HG03460 (cell line): ENCODE results near the gene IFI27.

Source experiments
- ATAC-seq: cut with Tn5 transposase; IDR thresholded peaks from one replicate; pipeline ENCODE4 v1.9.1; 2021; ENCODE audit not compliant: unreplicated experiment

The IFI27 gene

GRCh38 chr14:94124582-94125377, 14.2 kb downstream of the IFI27 start:
- ATAC-seq, result no peak

DNA sequence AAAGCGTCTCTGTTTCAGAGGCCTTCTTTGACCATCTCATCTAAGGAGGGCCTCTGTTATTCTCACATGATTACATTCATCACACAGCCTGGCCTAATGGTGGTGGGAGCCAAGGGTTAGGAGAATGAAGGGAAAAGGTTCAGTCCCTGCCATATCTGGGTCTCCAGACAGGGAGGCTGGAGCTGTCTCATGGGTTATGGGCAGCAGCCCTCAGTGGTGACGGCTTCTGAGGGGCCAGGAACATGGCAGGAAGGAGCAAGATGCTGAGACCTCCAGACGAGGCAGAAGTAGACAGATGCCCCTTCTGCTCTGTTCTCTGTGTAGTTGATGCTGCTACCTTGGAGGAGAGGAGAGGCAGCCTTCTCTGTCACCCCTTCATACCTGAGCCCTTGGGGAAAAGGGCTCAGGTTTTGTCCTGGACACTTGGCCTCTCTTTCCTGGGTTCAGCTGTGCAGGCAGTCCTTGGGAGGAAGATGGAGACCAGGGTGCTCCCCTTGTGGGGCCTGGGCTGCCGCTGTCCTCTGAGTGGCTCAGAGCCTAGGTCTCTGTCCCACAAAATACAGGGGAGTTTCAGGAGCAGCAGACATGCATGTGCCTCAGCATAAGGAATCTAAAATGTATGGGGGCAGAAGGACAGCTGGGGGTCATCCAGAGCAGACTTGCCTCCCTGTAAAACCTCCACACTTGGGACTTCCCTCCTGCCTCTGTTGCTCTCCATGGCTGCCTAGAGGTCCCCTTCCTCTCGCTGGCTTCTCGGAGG, 15.3 kb downstream of the IFI27 start:
- ATAC-seq, result no peak

- no peak for ATAC-seq
Observed at GRCh38 chr14:94126419-94126677, 15.8 kb downstream of the IFI27 start.

GRCh38 chr14:94126800-94127199, 16.3 kb downstream of the IFI27 start:
- no peak for ATAC-seq

DNA sequence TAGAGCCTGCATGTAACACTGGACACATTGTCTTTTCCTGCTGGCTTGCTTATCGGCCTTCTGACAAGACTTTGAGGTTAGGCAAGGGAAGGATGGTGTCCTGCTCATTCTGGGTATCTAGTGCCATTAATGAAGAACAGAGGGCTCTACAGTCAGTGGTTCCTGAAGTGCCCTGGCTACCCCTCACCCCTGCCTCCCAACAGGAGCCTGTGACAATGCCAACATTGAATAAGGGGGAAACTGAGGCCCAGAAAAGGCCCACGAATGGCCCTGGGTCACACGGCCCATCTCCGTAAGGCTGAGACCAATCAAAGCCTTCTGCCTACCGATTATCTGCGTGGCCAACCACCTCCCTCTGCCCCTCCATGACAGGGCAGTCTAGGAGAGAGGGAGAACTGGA, 16.8 kb downstream of the IFI27 start:
- ATAC-seq, result no peak

GRCh38 chr14:94128216-94128839, 17.8 kb downstream of the IFI27 start:
- no peak for ATAC-seq

GRCh38 chr14:94129111-94129757, 18.7 kb downstream of the IFI27 start, which contains the start of gene IFI27L2:
Gene IFI27L2 (minus strand): TSS chr14:94129604. CDS start chr14:94129564, 40 bp downstream.
- peak; percentile 98 for ATAC-seq

DNA sequence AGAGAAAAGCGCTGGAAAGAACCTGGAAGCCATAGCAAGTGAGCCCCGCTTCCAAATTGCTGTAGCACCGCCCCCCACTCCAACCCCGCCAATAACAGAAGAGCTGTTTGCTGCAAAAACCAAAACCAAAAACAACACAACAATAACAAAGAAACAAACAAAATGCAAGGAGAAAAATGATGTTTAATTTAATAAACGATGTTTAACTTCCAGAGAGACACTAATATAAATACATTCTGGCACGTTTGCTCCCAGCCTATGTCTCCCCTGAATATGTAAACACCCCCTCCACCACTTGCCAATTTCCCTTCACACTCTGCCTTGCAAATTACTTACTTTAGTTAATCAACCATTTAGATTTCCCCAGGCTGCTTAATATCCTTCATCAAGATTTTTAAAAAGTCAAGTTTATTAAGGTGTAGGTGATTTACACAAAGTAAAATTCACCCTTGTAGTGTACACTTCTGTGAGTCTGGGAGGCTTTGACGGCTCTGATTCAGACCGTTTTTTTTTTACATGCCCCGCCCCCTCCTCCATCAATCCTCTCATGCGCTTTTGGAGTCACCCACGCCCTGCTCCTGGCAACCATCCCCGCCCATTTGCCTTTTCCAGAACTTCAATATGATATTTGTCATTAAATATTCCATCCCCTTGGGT, 19.4 kb downstream of the IFI27 start:
- ATAC-seq, result no peak

GRCh38 chr14:94132285-94132887, 21.9 kb downstream of the IFI27 start:
- no peak for ATAC-seq

GRCh38 chr14:94135476-94135875, 24.9 kb downstream of the IFI27 start:
- ATAC-seq, result no peak

- ATAC-seq, result peak; percentile 87
Observed at GRCh38 chr14:94136575-94137331, 26.2 kb downstream of the IFI27 start.

- ATAC-seq, result no peak
Observed at GRCh38 chr14:94138251-94138650, 27.7 kb downstream of the IFI27 start.

DNA sequence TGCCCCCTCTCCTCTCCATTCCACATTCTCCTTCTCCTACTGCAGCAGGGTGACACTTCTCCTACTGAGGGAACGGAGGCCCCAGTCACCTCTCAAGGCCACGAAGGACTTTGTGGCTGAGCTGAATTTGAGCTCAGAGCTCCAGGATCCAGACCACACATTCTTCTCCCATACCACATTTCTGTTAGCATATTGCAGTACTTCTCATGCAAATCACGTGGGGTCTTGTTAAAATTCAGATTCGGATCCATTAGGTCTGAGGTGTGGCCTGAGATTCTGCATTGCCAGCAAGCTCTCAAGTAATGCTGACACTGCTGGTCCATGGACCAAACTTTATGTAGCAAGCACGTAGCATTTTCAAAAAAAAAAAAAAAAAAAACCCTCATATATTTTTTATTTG, 28.5 kb downstream of the IFI27 start:
- ATAC-seq, result no peak

GRCh38 chr14:94139421-94139820, 28.9 kb downstream of the IFI27 start:
- no peak for ATAC-seq

DNA sequence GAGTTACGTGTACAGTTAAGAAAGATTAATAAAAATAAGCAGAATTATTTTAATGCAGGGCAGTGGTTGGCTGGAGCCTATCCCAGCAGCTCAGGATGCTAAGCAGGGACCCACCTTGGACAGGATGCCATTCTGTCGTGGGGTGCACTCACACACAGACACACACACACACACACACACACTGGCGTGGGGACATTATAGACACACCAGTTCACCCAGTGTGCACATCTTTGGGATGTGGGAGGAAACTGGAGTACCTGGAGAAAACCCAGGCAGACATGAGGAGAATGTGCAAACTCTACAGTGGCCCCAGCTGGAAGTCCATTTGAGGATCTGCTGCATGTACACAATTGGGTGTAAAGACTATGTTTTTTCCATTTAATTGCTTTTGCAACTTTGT, 31.7 kb downstream of the IFI27 start:
- ATAC-seq, result no peak

- ATAC-seq, result no peak
Observed at GRCh38 chr14:94142836-94143235, 32.3 kb downstream of the IFI27 start.

DNA sequence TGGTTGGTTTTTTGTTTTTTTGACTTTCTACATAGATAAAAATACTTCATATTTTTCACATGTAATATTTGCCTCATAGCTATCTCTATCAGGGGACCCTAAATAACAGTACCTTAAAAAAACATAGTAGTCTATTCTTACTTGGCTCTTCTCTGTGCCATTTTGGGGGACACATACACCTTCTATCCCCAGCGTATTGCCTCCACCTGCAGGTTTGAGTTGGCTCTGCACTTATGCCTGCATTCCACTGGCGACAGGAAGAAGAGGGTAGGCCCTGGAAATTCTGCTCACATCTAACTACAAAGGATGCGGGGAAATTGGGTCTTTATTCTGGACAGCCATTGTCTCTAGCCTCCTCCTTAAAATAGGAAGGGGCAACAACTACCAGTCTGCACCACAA, 32.7 kb downstream of the IFI27 start:
- no peak for ATAC-seq

GRCh38 chr14:94143711-94144110, 33.2 kb downstream of the IFI27 start:
- ATAC-seq, result no peak

- ATAC-seq, result no peak
Observed at GRCh38 chr14:94144765-94145164, 34.2 kb downstream of the IFI27 start.
